IgD-negative memory B cell (primary cell): ENCODE data around the gene TJP1. TPM values are rescaled to one million over a fixed set of nuclear protein-coding genes. Genes with fewer than 3 reads are reported as not detected.

Experiments used
- H3K27ac Mint-ChIP-seq, 3 donors: one replicate each; pipeline ENCODE4 v1.8.0; 2020 to 2022; ENCODE audit warnings: mild to moderate bottlenecking in 3 of 3, mixed read lengths in 3 of 3, moderate library complexity in 1 of 3
- H3K27me3 Mint-ChIP-seq: one replicate; pipeline ENCODE4 v1.8.0; 2021; ENCODE audit warnings: mixed read lengths
- H3K36me3 Mint-ChIP-seq: one replicate; pipeline ENCODE4 v1.8.0; 2020; ENCODE audit warnings: mild to moderate bottlenecking, mixed read lengths
- H3K4me1 Mint-ChIP-seq, 3 donors: one replicate each; pipeline ENCODE4 v1.8.0; 2020 to 2022; ENCODE audit warnings: mixed read lengths in 3 of 3, mild to moderate bottlenecking in 1 of 3
- H3K4me3 Mint-ChIP-seq, 4 donors: one replicate each; pipeline ENCODE4 v1.8.0; 2020 to 2022; ENCODE audit warnings: mild to moderate bottlenecking in 4 of 4, mixed read lengths in 4 of 4, moderate library complexity in 3 of 4
- H3K9me3 Mint-ChIP-seq, 3 donors: one replicate each; pipeline ENCODE4 v1.8.0; 2020 to 2021; ENCODE audit warnings: mixed read lengths in 3 of 3, mild to moderate bottlenecking in 1 of 3
- polyA plus RNA-seq: library from polyadenylated mRNA; unstranded; fragments of 300-500 nt; fragmentation: Illumina TruSeq; gene quantifications from one replicate; pipeline ENCODE4 v1.2.3, GENCODE V29; 2021

The TJP1 gene
- polyA plus RNA-seq, 1 donor from 2014 or later: not detected

DNA sequence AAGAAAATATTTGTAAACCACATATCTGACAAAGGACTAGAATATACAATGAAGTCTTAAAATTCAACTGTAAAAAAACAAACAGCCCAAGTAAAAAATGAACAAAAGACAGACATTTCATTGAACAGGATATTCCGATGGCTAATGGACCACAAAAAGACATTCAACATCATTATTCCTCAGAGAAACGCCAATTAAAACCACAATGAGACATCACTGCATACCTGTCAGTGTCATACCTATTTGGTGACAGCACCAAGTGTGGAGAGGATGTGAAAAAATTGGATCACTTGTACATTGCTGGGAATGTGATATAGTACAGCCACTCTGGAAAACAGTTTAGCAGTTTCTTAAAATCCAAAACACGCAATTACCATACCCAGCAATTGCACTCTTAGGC is 29.9 kb upstream of the TJP1 start:
- Mint-ChIP-seq H3K36me3 (no peaks in the 10 kb centered on the region), H3K27ac (no peak overlapping the region), H3K4me3 (no peak overlapping the region), H3K4me1 (peaks cover 0 to 3% (median 0%) of the 10 kb centered on the region in 3 donors), H3K27me3 (no peaks in the 10 kb centered on the region), H3K9me3 (peaks cover 2 to 15% (median 12%) of the 10 kb centered on the region in 3 donors)

DNA sequence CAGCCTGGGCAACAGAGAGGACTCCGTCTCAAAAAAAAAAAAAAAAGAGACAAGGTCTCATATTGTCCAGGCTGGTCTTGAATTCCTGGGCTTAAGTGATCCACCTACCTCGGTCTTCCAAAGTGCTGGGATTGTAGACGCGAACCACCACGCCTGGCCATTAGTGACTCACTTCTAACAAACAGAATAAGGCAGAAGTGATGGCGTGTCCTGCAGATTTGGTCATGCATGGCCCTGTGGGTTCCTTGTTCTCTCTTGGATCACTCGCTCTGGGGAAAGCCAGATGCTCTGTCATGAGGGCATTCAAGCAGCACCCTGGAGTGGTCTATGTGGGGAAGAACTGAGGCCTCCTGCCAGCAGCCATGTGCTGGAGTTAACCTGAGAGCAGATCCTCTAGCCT is 27.4 kb upstream of the TJP1 start:
- Mint-ChIP-seq H3K4me1 (peaks cover 0 to 3% (median 0%) of the 10 kb centered on the region in 3 donors), H3K36me3 (peaks cover 2% of the 10 kb centered on the region), H3K4me3 (no peak overlapping the region), H3K27me3 (peaks cover 1% of the 10 kb centered on the region), H3K9me3 (peaks cover 2 to 21% (median 11%) of the 10 kb centered on the region in 3 donors), H3K27ac (no peak overlapping the region)

- Mint-ChIP-seq H3K4me1 (peaks cover 0 to under 1% (median 0%) of the 10 kb centered on the region in 3 donors), H3K4me3 (no peak overlapping the region), H3K36me3 (peaks cover 4% of the 10 kb centered on the region), H3K9me3 (peaks cover under 1 to 21% (median 16%) of the 10 kb centered on the region in 3 donors), H3K27me3 (peaks cover 1% of the 10 kb centered on the region), H3K27ac (no peak overlapping the region)
These were observed 26.9 kb upstream of the TJP1 start for GRCh38 chr15:29849218-29849617.

- Mint-ChIP-seq H3K27ac (no peak overlapping the region), H3K36me3 (peaks cover 4% of the 10 kb centered on the region), H3K9me3 (peaks cover 0 to 19% (median 16%) of the 10 kb centered on the region in 3 donors), H3K4me1 (no peaks in the 10 kb centered on the region), H3K27me3 (peaks cover 6% of the 10 kb centered on the region), H3K4me3 (no peak overlapping the region)
These were observed 22.1 kb upstream of the TJP1 start for GRCh38 chr15:29844290-29844903.

DNA sequence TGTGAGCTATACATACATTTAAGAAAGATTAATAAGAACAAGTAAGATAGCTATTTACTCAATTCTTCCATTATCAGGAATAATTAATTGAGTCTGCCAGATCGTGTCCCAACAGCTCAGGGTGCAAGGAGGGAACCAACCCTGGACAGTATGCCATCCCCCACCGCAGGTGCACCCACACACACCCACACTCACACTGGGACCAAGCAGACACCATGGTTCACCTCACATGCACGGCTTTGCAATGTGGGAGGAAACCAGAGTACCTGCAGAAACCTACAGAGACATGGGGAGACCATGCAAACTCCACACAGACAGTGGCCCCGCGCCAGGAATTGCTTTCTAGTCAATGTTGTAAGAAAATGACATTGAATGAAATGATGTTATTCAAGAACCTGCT is 20.0 kb upstream of the TJP1 start:
- Mint-ChIP-seq H3K27me3 (peaks cover 7% of the 10 kb centered on the region), H3K36me3 (peaks cover 4% of the 10 kb centered on the region), H3K9me3 (peaks cover 6 to 16% (median 14%) of the 10 kb centered on the region in 3 donors), H3K27ac (no peak overlapping the region), H3K4me3 (no peak overlapping the region), H3K4me1 (no peaks in the 10 kb centered on the region)

DNA sequence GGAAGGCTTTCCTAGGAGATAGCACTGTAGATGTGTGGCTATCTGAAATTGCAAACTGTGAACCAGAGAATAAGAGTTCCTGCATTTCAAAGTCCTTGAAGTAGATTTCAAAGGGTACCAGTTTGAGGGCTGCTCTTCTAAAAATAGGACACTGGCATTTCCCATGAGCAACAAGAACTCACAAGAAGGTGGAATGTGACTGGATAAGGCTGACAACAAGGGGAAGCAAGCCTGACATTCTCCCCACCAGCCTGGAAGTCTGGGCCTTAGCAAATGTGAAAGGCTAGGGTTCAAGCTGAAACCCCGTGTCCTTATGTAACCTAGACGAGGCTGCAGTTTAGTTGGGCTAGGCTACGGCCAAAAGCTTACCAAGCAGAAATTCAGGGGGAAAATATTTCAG is 18.7 kb upstream of the TJP1 start:
- H3K27ac Mint-ChIP-seq: no peak overlapping the region
- H3K36me3 Mint-ChIP-seq: peaks cover 2% of the 10 kb centered on the region
- no peak overlapping the region for H3K4me3 Mint-ChIP-seq
- peaks cover 7 to 10% (median 8%) of the 10 kb centered on the region in 3 donors for H3K9me3 Mint-ChIP-seq
- no peaks in the 10 kb centered on the region for H3K4me1 Mint-ChIP-seq
- H3K27me3 Mint-ChIP-seq: peaks cover 6% of the 10 kb centered on the region

- Mint-ChIP-seq H3K27ac (peak overlapping the region in 1 of 3 donors; percentile 53), H3K4me1 (no peaks in the 10 kb centered on the region)
These were observed 17.8 kb upstream of the TJP1 start for GRCh38 chr15:29840054-29840453.

DNA sequence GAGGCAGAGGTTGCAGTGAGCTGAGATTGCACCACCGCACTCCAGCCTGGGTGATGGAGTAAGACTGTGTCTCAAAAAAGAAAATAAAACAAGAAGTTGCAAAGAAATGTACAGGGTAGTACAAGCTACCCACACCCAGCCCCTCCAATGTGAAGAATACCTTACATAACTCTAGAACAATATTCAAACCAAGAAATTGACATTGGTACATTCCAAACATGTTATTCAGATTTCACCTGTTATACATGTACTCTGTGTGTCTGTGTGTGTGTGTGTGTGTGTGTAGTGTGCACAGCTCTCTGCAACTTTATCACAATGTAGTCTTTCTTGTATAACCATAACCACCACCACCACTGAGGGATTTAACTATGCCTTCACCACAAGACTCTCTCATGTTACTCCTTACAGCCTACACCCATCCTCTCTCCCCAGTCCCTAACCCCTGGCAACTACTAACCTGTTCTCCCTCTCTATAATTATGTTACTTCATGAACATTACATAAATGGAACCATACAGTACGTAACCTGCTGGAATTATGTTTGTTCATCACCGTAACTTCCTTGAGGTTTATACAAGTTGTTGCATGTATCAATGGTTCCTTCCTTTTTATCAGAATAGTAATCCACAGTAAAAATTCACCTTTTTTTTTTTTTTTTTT is 16.2 kb upstream of the TJP1 start:
- H3K4me3 Mint-ChIP-seq: no peak overlapping the region
- no peaks in the 10 kb centered on the region for H3K4me1 Mint-ChIP-seq
- H3K36me3 Mint-ChIP-seq: no peaks in the 10 kb centered on the region
- H3K27me3 Mint-ChIP-seq: peaks cover 4% of the 10 kb centered on the region
- H3K9me3 Mint-ChIP-seq: peaks cover 4 to 8% (median 7%) of the 10 kb centered on the region in 3 donors
- peak overlapping the region in 1 of 3 donors; percentile 50 for H3K27ac Mint-ChIP-seq

More at GRCh38 chr15:29840054-29840453, 17.8 kb upstream of the TJP1 start:
- peaks cover 7 to 10% (median 8%) of the 10 kb centered on the region in 3 donors for H3K9me3 Mint-ChIP-seq
- H3K36me3 Mint-ChIP-seq: peaks cover 2% of the 10 kb centered on the region
- peak overlapping the region in 1 of 4 donors; percentile 9 for H3K4me3 Mint-ChIP-seq
- H3K27me3 Mint-ChIP-seq: peaks cover 6% of the 10 kb centered on the region

GRCh38 chr15:29835301-29835700 is 13.0 kb upstream of the TJP1 start:
- peak overlapping the region in 1 of 3 donors; percentile 53 for H3K27ac Mint-ChIP-seq
- H3K36me3 Mint-ChIP-seq: no peaks in the 10 kb centered on the region
- no peak overlapping the region for H3K4me3 Mint-ChIP-seq
- H3K9me3 Mint-ChIP-seq: peaks cover 7 to 11% (median 9%) of the 10 kb centered on the region in 3 donors
- no peaks in the 10 kb centered on the region for H3K4me1 Mint-ChIP-seq
- H3K27me3 Mint-ChIP-seq: peaks cover 9% of the 10 kb centered on the region

GRCh38 chr15:29832709-29833108 is 10.4 kb upstream of the TJP1 start:
- Mint-ChIP-seq H3K36me3 (no peaks in the 10 kb centered on the region), H3K4me1 (no peaks in the 10 kb centered on the region), H3K4me3 (no peak overlapping the region), H3K27ac (no peak overlapping the region), H3K27me3 (peaks cover 17% of the 10 kb centered on the region), H3K9me3 (peaks cover 5 to 7% (median 6%) of the 10 kb centered on the region in 3 donors)

DNA sequence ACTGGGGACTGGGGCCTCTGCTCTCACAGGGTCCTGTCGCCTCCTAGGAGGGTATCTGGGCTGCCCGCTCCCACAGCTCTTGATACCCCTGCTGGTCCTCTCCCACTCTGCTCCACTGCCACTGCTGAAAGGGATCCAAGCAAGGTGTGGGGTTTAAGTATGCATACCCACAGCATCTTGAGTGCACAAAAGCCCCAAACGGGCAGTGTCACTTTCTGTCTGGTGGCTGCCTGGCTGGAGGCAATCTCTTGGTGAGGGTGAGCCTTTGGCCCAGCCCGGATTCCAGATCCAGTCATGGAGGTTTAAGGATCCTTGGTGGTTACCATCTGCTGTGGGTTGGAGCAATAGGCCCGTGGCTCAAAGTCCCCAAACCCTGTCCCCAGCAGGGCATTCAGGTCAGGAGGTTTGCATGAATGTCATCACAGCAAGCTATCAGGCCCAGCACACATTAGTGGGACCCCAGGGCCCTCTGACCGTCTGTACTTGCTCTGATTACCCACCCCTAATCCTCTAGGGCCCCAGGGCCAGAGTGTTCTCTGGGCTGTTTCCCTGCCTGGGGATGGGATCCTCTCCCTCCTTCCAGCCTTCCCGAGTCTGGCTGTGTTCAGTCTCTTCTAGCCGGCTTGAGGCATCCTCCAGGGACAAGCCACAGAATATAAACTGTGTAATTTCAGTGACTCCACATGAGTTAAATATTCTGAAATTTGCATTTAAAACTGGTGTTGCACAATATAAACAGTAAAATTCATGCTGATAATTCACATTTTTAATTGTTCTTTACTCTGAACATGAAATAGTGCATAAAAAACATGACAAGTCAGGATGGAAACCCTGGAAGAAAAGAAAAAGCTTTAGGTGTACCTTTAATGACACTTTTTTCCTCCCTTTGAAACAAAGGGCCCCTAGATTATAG is 4.9 kb upstream of the TJP1 start:
- H3K36me3 Mint-ChIP-seq: no peaks in the 10 kb centered on the region
- H3K9me3 Mint-ChIP-seq: peaks cover 11 to 14% (median 11%) of the 10 kb centered on the region in 3 donors
- H3K27ac Mint-ChIP-seq: no peak overlapping the region
- H3K4me3 Mint-ChIP-seq: no peak overlapping the region
- peaks cover 31% of the 10 kb centered on the region for H3K27me3 Mint-ChIP-seq
- H3K4me1 Mint-ChIP-seq: peaks cover 6 to 11% (median 7%) of the 10 kb centered on the region in 3 donors

GRCh38 chr15:29825227-29825626 is 3.0 kb upstream of the TJP1 start:
- H3K27ac Mint-ChIP-seq: no peak overlapping the region
- H3K4me3 Mint-ChIP-seq: peak overlapping the region in 2 of 4 donors; percentile 22 to 42
- peaks cover 30% of the 10 kb centered on the region for H3K27me3 Mint-ChIP-seq

DNA sequence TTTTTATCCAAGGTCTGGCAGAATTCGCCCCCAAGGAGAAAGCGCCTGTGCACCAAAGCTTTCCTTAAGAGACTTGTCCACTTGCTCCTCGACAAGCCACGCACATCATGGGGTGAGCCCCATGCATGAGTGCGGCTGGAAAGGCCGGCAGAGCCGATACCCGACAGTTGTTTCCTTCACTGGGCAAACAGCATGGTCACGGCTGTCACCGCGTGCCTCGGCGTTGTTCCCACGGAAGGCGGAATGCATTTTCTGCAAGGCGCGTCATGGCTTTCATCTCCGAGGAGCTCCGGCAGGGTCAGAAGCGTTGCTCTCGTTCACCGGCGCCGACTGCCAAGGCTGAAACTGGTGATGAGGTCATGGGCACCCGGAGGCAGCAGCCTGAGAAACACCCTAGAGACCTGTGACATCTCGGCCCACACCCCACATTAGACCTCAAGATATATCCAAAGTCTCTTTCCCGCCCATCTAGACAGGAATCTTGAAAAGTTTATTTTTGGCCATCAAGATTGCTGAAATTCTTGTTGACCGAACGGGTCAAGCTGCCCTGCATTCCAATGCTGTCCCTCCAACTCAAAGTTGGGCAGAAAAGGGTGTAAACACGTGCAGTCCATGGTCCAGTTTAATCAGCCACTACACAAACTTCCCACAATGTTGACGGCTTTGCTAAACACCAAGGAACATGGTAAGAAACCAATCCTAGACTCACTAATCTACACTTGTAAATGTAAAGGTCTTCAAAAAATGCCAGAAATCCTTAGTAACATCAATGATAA is 604 bp upstream of the TJP1 start:
- H3K27me3 Mint-ChIP-seq: peaks cover 38% of the 10 kb centered on the region
- peaks cover 1% of the 10 kb centered on the region for H3K36me3 Mint-ChIP-seq
- peak overlapping the region in 1 of 3 donors; percentile 67 for H3K27ac Mint-ChIP-seq
- peaks cover 6 to 11% (median 7%) of the 10 kb centered on the region in 3 donors for H3K4me1 Mint-ChIP-seq
- H3K4me3 Mint-ChIP-seq: peak overlapping the region in 2 of 4 donors; percentile 1 to 50
- H3K9me3 Mint-ChIP-seq: peaks cover 10 to 16% (median 16%) of the 10 kb centered on the region in 3 donors

More at GRCh38 chr15:29825227-29825626, 3.0 kb upstream of the TJP1 start:
- peaks cover 1% of the 10 kb centered on the region for H3K36me3 Mint-ChIP-seq
- peaks cover 7 to 12% (median 11%) of the 10 kb centered on the region in 3 donors for H3K9me3 Mint-ChIP-seq
- peaks cover 6 to 11% (median 7%) of the 10 kb centered on the region in 3 donors for H3K4me1 Mint-ChIP-seq
